Measurements from ENCODE around the gene NIPAL3.
A peak's percentile ranks its signal among the peaks of the same experiment; 100 is the strongest.

The NIPAL3 gene

DNA sequence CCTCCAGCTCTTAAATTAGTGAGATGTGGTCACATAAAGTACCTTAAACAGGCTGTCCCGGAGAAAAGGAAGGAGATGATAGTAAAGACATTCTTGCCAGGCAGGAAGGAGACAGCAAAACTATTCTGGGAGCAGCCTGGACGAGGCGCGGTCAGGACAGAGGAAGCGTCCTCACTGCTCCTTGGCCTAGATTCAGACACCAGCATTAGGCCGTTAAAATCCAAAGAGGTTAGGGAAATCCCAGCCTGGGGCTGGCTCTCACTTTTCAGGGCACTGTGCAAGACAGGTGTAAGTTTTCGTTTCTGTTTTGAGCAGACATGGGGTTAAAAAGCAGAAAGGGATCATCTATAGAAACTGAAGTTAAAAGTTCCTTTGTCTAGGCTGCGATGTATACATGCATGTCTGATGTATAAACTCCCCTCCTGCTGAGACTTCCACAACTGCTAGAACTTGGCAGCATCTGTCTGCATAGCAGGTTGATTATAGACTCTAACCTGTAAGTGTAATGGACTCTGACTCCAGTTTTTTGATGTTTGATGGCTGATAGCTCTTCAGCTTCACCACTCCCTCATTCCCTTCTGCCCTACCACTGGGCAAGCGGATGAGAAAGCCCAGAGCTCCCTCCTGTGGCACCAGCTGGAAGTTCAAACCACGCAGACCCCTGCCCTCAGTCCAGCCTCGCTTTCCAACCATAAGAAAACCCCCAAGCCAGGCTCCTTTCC lies 23.6 kb upstream of the NIPAL3 start:
- peak; percentile 64 for DNase-seq

DNA sequence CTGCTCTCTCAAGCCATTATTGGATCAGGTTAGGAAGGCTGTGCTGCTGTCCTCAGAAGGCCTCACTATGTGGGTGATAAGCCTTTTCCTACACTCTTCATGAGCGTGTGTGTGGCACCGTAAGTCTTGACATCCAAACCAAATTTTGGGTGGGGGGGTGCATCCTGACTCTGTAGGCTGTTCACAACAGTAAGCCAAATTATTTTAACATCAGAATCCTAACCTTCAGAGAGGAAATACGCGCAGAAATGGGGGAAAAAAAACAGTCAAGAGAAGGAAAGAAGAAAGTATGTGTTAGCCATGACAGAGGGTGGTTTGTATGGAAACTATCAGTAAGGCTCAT lies 23.0 kb upstream of the NIPAL3 start:
- DNase-seq, result no peak

DNA sequence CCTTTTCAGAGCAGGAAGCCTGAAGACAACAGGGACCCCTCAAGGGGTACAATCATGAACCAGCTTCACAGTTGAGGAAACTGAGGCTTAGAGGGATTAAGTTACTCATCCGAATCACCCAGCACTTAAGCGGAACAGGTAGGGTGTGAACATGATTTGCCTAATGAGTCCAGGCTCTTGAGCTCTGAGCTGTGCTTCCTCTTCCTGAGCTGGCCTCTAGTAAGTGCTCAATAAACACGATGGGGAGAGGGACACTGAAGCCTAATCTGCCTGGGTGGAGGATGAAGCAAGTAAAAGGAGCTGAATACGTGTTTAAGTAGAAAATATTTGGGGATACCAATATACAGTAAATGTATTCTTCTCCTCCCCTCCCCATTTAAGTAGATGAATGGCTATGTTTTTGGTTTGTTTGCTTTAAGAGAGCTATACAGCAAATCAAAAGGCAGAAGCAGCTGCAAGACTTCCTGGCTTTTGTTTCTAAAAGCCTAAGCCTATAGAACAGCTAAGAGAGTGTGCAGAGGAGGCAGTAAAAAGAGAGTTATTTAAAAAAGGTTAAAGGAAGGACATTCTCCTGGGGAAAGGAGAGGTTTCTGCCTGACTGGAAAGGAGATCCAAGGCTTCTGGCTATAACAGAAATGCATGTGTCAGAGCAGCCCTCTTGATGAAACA lies 22.5 kb upstream of the NIPAL3 start:
- DNase-seq, result no peak

DNA sequence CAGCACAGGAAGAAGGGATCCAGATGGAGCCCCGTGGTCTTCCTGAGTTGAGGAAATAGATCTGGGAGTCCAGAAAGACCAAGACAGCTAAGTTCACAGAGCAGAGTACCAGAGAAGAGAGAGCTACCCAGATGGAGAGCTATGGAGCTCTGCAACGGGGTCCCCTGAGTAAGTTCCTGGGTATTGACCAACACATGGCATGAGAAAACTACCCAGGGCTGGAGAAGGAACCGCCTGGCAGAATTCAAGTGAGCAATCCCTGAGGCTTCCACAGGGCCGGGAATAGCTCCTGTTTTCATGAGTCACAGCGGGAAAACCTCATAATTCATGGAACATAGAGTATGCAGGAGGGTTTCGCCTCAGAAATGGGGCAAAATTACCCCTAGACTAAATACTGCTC lies 21.7 kb upstream of the NIPAL3 start:
- no peak for DNase-seq

DNA sequence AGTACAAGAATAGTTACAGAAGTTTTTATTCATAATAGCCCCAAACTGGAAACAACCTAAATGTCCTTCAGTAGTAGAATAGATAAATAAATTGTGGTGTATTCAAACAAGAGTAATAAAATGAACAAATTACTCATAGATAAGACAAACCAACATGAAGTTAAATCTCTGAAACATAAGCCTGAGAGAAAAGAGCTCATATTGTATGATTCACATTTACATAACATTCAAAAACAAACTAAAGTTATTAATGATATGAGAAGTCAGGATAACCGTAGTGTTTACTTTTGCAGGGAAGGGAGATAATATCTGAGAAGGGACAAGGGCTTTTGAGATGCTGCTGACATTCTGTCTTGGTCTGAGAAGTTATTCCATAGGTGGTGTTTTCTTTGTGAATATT lies 15.5 kb upstream of the NIPAL3 start:
- no peak for DNase-seq

DNA sequence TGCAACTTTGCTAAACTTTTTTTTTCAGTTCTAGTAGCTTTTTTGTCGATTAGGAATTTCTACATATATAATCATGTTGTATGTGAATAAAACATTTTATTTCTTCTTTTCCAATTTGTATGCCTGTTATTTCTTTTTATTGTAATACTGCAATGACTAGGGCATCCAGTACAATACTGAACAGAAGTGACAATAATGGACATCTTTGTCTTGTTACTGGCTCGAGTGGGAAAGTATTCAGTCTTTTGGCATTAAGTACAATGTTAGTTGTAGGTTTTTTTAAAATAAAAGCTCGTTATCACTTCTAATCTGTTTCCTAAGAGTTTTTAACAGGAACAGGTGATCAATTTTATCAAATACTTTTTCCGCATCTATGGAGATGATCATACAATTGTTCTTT lies 11.8 kb upstream of the NIPAL3 start:
- DNase-seq, result no peak

DNA sequence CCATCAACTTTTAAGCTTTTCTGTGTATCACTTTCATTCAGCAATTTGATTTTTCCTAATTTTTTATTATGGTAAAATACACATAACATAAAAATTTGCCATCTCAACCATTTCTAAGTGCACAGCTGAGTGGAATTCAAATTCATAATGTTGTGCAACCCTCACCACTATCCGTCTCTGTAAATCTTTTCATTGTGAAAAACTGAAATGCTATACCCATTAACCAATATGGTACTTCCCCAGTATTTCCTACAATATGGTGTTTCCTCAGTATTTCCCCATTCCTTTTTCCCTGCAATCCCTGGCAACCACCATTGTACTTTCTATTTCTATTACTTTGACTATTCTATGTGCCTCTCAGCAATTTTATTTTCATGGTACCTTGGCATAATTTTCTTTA lies 8.8 kb upstream of the NIPAL3 start:
- DNase-seq, result no peak

DNA sequence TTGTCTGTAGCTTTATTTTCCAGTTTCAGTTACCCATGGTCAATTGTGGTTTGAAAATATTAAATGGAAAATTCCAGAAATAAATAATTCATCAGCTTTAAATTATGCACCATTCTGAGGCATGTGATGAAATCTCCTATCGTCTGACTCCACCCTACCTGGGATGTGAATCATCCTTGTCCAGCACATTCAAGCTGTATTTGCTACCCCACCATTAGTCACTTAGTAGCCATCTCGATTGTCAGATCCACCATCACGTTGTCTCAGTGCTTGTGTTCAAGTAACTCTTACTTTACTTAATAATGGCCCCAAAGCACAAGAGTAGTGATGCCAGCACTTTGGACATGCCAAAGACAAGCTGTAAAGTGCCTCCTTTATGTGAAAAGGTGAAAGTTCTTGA lies 6.1 kb upstream of the NIPAL3 start:
- no peak for DNase-seq

DNA sequence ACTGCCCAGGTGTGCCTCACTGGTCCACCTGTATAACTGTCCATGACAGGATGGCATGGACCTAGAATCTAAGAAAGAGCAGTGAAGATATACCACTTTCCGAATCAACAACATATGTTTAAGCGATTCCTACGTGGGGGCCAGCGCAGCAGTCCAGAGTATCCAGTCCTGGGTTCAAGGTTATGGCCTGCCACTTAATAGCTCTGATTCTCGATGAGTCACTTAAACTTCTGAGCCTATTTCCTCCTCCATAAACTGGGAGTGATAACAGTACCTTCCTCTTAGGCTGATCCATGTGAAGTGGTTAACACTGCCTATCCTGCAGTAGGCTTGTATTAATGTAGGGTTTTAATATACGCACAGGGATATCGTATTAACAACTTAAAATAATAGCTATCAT lies 4.9 kb upstream of the NIPAL3 start:
- no peak for DNase-seq

DNA sequence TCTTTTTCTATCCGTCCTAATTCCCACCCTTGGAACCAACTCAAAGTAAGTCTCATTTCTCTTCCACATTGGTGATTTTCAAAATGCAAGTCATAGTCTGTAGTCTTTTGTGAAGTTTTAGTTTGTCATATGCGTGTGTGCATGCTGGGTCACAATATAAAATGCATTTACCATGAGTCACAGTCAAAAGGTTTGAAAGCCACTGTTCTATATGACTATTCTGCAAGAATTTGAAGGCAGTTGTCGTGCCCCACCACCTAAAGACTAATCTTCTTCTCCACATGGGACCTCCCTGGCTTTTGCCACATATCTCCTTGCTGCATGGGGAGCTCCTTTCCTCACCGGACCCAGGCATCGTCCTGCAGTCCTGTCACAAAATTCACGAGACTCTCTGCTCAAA lies 3.6 kb upstream of the NIPAL3 start:
- no peak for DNase-seq

DNA sequence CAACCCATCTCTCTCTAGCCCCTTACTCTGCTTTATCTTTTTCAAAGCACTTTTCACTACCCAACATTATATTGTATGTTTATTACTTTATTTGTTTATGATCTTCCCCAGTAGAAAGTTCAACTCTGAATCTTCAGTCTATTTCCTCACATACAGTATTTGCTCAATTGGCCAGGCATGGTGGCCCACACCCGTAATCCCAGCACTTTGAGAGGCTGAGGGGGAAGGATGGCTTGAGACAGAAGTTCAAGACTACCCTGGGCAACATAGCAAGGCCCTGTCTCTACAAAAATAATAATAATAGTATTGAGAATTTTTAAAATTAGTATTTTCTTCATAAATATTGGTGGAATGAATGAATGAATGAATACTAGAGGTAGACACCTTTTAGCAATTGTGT lies 3.2 kb upstream of the NIPAL3 start:
- DNase-seq, result no peak

DNA sequence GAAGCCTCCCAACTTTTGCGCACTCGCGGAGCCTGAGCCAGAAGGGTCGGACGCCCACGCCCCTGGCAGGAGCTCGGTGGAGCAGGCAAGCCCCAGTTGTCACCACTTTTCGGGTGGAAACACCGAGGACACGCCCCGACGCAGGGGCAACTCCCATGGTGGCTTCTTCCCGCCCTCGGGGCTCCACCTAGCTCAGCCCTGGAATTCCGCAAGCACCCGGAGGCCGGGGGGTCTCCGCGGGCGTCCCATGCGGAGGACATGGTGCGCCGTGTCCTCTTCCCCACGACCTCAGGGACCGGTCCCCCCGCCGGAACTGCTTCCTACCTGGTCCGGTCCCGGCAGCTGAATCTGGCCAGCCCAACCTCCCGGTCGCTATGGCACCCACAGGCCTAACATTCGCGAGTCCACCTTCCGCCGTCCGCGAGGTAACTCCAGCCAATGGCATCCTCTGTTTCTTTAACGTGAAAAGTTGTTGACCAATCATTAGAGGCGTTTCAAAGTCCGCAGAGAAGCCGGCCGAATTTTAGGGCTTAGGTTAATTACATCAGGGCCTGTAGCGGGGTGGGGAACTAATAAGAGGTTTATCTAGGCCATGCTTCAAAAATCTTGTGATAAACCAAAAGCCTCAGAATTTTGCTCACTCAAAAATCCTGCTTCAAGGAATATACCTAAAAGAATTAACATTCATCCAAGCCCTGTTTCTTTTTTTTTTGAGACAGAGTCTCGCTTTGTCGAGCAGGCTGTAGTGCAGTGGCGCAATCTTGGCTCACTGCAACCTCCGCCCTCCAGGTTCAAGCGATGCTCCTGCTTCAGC lies 2.0 kb upstream of the NIPAL3 start, which contains the start of gene STPG1:
Gene STPG1, minus strand, starts transcription at position 433 of the 814 bp plus-strand sequence. CDS start 12,394 bp downstream, outside the sequence.
- DNase-seq, result peak; percentile 70

DNA sequence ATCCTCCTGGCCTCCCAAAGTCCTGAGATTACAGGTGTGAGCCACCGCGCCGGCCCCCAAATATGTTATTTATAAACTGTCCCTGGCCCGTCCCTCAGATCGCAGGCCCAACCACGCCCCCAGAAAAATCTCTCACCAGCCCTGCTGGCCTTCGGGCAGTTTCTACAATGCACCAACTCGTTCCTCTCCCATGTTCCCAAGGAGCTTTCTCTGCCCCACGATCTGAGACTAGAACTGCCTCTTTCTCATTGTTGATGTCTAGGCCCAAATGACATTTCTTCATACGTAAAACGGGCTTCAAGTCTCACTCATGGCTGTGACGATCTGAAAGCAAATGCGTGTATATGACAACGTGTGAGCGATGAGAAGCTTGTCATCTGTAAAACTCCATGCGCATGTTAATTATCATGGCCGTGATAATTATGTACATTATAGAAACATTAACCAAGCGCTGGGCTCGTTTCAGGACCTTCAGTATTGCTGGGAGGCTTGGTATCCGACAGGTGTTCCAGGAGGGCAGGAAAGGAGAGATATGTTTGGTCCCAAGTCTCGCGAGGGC lies 748 bp upstream of the NIPAL3 start:
- no peak for DNase-seq

DNA sequence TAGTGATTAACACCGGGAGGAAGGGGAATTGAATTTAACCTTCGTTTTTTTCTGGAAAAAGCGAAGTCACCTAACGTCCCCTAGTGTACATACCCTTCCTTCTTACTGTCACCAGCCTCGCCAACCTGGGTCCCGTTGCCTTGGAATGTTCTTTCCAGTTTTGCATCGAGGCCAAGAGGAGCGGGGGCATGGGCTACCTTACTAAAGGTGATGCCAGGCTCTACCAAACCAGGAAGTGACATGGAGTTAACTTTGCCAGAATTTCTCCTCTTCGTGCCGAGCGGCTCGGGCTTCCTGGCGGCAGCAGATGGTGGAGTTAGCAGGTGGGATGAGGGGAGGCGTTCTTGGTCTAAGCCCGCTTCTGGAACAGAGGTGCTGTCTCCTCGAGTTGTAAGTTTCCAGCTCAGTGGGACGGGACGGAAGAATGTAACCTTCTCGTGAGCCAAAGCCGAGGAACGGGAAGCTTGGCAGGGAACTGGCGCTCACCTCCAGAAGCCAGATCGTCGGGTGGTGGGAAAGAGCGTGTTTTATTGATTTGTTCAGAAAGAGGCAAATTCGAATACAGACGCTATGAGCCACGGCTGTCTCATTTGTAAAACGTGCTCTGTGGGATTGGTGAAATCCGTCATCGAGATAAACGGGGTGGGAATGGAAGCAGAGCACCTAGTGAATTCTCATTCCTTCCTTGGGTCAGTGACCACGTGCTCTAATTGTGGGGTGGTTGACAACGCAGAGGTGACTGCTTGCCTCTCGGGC lies 486 bp downstream of the NIPAL3 start:
- peak; percentile 11 for DNase-seq

DNA sequence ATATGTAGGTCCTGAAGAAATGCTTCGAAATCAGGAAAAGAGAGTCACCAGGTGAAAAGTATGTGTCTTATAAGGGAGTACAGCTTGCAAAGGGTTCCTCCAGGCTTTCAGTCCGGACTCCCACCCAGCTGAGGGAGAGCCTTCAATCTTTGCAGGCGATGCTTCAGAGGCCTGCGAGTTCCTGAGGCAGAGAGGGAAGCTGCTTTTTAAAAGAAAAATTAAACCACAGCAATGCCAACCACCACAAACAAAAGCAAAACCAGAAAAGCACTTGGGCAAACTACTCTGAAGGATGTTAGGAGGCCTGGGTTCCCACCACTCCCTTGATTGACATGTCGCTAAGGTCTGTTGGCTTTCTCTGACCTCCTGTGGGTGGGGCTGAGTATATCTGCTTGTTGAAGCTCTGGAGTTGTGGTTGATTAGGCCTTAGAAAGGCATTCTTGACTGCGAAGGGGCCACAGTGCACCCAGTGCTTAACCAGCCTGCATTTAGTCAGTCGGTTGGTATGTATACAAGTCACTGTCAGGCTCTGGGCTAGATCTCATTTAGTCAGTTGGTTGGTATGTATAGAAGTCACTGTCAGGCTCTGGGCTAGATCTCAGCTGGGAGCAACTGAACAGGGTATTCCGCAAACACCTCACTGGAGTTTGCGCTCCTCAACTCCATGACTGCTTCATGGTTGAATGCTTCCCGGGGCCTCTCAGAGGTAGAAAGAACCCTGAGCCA lies 1.2 kb downstream of the NIPAL3 start:
- DNase-seq, result peak; percentile 29

DNA sequence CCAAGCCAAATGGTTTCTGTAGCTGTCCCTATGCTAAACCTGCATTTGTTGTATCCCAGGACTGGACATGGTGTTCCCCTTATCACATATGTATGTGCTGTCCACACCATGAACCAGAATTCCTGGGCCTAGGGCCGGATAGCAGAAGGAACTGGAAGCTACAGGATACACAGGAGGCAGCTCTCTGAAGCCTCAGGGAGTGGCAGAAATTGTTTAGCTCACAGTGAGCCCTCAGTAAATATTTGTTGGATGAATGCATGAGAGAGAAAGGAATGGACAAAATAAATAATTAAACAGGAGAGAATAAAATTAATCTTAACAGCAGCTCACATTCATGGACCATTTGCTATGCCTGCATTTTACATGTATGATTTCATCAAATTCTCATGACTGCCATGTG lies 2.1 kb downstream of the NIPAL3 start:
- no peak for DNase-seq

DNA sequence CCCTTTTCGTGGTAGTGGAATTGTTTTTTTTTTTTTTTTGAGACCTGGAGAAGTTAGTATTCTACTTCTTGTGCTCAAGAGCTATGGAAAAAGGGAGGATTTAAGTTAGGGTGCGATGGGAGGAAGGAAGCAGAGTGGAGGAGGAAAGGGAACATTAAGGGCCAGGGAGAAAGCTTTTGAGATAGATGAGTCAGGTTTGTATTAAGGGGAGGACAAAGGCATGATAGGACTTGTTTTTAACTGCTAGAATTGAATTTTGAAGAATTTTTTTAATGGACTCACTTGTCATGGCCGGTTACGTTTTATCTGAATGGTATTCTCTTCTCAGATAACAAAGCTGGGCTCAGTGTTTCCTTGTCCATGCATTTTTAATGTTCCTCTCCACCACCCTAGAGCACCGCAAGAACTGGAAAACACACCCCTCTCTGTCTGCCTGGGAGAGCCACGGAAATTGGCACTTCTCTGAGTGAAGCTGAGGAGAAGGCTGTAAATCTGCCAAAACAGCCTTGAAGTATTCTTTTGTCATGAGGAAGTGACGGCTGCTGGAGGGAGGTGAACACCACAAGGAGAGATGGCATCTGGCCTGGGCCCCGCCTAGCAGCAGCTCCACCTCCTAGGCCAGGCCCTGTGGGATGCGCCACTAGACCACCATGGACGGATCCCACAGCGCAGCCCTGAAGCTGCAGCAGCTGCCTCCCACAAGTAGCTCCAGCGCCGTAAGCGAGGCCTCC lies 3.5 kb downstream of the NIPAL3 start:
- DNase-seq, result no peak

DNA sequence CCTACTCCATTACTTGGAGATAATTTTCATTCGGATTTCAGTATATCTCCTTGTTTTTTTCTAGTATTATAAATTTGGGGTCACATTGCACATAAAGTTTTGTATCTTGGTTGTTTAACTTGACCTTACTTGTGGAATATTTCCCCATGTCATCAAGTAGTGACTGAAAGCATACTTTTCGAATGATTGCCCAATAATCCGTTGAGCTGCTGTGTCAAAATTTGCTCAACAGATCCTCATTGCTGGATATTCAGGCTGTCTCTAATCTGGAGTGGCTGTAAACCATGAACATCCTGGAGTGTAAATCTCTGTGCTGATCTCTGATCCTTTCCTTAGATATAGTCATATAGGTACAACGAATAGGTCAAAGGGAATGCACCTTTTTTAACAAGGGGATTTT lies 4.9 kb downstream of the NIPAL3 start:
- DNase-seq, result no peak

DNA sequence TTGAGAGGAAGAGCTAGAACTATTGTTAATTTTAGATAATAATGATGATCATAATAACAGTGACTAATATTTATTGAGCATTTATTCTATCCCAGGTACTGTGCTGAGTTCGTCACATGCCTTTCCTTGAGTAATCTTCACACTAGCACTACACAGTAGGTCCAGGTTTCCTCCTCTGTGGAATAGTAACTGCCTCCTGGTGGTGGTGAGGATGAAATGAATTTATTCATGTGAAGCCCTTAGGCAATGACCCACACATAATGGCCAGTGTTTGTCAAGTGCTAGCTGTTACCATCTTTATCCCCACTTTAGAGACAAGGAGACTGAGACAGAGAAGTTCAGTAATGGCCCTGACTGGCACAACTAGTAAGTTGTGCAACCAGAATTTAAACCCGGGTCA lies 5.9 kb downstream of the NIPAL3 start:
- no peak for DNase-seq

DNA sequence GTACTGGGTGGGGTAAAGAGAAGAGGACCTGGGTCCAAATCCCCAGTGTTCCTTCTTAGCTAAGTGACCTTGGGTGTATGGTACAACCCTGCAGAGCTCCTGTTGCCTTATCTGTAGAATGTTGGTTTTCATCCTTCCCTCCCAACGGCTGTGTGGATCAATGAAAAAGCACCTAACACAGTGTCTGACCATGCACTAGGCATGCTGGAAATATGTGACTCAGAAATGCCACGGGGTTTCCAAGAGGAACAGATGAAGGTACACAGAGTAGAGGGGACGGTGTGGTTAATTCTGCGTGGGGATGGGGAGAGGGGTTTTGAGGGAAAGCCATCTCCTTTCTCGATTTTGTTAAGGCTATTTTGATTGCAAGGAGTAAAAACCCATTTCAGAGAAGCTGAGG lies 8.6 kb downstream of the NIPAL3 start:
- no peak for DNase-seq

DNA sequence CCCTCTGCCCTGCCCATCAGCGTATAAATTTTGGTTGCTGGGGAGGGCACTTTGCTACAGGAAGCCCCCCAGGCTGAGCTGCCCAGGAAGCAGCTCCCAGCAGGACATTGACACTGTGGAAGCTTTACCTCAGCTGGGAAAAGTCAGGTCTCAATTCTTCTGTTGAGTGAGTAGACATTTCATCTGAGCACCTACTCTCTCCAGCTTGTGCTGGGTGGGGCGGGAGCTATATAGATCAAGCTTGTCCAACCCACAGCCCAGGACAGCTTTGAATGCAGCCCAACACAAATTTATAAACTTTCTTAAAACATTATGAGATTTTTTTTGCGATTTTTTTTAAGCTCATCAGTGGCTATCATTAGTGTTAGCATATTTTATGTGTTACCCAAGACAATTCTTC lies 9.4 kb downstream of the NIPAL3 start:
- DNase-seq, result no peak

DNA sequence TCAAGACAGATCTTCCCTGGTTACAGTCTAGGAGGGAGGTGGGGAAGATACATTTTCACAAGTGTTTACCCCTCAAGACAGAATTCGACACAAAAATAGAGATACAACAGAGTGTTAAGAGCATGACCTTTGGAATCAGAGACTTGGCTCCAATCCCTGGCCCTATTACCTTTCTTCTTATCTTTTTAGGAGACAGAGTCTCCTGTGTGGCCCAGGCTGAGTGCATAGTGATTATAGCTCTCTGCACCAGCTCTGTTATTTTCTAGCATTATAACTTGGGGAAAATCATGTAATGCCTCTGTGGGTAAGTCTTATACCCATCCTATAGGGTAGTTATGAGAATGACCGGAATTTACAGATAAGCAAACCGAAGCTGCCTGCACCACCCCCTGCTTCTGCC lies 9.8 kb downstream of the NIPAL3 start:
- DNase-seq, result no peak
